GM18867 (cell line): ENCODE measurements around the gene LRIT2.
A peak's percentile ranks its signal among the peaks of the same experiment; 100 is the strongest.

Experiments
- ATAC-seq: cut with Tn5 transposase; IDR thresholded peaks from one replicate; pipeline ENCODE4 v1.9.1; 2021; ENCODE audit warnings: mild to moderate bottlenecking, moderate library complexity; ENCODE audit not compliant: unreplicated experiment

LRIT2 gene

DNA sequence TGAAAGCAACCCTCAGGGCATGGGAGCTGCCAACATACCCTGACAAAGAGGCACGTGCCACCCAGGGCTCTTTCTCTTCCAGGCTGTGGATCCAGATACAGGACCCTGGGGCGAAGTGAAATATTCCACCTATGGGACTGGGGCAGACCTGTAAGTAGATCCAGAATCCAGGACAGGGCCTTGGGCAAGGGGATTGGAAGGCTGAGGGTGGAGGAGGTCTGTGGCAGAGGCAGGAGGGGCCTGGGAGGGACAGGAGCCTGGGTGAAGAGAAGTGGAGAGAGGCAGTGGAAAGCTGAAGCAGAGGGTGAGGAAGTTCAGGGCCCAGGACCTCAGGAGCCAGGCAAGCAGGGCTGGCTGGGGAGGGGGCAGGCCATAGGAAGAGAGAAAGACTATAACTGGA, 13.8 kb downstream of the LRIT2 start:
- ATAC-seq, result no peak

DNA sequence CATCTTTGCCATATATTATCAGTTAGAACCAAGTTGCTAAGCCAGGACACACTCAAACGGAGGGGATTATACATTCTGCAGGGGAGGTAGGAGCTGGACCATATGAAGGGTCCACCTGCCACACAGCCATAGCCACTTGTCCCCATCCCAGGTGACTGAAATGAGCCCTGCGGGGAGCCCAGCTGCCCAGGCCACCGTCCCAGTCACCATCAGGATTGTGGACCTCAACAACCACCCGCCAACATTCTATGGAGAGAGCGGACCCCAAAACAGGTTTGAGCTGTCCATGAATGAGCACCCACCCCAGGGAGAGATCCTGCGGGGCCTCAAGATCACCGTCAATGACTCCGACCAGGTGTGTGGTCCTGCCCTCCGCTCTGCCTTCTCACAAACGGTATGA, 17.3 kb downstream of the LRIT2 start:
- ATAC-seq, result no peak

DNA sequence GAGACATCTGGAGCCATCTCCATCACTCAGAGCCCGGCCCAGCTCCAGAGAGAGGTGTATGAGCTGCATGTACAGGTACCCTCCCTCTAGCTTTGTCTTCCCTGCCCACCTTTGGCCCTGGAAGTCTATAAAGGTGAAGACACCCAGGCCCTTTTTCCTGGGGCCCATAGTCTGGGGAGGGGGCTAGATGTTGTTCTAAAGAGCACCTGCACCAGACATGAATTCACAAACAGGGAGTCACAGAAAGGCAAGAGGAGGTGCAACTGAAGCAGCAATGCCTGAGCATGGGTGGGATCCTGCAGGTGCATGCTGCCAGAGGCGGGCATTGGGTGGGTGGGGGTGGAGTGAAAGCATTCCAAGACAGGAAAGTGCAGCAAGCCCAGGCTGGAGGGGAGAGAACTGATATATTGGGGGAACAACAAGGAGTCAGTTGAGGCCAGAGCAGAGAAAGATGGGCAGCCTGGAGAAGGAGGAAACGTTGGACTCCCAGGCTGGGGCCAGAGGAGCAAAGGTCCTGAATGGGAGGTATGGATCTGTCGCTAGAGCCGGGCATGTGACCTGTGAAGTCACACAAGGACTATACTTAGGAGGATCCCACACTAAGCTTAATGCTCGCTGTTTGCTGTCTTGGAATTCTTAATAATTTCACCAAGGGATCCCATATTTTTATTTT, 19.4 kb downstream of the LRIT2 start:
- ATAC-seq, result no peak

DNA sequence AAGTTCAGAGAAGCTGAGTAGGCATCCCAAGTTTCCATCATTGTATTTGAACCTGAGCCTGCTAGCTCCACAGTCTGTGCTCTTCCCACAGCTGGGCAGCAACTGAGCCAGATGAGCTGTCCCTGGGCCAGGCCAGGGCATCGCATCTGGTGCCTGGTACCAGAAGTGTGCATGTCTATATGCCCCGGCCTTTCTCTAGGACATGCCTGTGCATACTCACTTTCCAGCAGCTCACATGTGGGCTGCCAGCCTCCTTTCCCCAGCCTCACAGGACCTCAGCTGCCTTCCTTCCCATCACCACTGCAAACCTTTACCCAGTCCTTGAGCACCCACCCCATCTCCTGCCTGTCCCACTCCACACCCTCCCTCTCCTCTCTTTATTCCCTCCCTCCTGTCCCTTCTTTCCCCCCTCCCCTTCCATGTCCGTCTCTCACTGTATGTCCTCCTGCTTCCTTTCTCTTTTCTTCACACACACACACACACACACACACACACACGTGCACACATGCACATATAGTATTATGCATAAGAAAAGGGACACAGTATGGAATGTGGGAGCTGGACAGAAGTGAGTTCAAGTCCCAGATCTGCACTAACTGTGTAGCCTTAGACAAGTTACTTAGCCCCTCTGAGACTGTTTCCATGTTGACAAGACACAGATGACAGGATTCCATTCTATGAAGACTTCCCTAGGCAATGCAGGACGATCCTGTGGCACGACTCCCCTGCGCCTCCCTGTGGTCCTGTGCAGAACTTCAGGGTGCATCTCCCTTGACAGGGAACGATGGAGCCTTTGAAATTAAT, 20.1 kb downstream of the LRIT2 start:
- ATAC-seq, result peak; percentile 79

DNA sequence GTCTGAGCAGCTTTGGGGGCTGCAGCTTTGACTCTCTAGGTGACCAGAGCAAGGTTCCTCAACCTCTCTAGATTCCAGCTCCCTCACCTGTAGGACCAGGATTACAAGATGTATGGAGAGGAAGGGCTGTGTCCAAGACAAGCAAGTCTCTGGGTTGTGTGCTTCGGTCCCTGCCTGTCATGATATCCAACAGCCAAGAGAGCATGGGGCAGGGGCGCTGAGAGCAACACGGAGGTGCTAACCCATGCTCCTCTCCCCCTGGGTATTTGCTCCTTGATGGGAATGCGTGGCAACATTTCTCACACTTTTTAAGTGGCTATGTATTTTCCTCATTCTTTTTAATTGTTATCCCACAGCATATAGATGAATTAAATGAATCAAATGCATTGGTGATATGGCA, 20.7 kb downstream of the LRIT2 start:
- no peak for ATAC-seq

DNA sequence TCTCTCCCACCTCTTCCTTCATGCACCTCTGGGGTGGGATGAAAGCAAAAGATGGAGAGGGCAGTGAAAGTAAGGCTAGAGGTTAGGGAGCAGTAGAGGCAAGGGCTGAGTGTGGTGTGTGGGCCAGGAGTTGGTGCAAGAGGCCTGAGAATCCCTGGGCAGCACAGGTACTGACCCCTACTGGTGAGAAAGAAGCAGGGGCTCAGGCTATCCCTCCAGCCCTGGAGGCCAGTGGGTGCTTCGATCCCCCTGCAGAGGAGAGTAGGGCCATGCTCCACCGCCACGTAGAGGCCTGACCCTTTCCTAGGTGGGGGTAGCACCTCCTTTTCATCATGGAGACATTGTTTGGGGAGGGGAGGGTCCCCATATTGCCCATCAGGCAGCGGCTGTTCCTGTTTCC, 21.2 kb downstream of the LRIT2 start:
- peak; percentile 70 for ATAC-seq

DNA sequence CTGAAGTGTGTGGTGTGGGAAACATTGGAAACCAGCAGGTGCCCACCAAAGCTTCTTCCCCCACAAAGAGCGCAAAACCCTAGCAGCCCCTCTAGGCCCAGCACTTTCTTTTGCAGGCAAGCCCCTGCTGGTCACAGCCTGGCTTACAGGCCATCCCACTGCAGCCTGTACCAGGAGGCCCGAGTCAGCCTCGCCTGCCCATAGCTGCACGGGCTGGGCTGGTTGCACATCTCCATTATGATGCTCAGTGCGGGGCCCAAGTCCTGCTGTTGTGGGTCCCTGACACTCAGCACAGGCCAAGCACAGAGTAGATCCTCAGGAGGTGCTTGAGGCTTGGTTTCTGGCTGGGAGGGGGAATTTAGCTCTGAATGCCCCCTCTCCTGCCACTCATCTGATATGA, 23.0 kb downstream of the LRIT2 start:
- no peak for ATAC-seq

DNA sequence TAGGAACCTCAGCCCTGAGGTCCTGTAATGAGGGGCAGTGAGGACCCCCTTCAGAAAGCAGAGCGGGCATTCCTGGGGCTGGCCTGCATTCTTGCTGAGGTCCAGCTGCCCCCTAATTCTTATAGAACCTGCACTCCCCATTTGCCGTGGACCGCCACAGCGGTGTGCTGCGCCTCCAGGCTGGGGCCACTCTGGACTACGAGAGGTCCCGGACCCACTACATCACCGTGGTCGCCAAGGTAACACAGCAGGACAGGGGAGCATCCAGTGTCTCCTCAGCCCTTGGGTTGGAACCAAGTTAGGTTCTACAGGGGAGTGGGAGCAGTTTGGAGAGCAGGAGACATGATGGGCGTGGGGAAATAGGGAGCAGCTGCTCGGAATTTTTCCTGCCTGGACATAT, 23.7 kb downstream of the LRIT2 start:
- no peak for ATAC-seq

DNA sequence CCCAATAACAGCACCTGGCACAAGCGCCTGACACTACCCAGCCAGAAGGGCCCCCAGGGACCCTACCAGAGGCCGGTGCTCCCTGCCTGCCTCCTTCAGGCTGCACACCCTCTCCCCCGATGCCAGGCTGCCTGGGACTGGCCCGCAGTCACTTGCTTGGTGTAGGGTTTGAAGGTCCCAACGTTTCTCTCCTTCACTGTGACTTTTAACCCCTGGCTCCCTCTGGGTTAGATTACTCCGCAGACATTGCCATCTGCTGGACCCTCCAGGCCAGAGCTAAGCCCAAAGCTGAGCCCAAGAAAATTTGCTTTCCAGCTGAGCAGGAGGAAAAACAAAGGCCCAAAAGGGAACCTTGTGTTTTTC, 24.1 kb downstream of the LRIT2 start:
- ATAC-seq, result no peak

DNA sequence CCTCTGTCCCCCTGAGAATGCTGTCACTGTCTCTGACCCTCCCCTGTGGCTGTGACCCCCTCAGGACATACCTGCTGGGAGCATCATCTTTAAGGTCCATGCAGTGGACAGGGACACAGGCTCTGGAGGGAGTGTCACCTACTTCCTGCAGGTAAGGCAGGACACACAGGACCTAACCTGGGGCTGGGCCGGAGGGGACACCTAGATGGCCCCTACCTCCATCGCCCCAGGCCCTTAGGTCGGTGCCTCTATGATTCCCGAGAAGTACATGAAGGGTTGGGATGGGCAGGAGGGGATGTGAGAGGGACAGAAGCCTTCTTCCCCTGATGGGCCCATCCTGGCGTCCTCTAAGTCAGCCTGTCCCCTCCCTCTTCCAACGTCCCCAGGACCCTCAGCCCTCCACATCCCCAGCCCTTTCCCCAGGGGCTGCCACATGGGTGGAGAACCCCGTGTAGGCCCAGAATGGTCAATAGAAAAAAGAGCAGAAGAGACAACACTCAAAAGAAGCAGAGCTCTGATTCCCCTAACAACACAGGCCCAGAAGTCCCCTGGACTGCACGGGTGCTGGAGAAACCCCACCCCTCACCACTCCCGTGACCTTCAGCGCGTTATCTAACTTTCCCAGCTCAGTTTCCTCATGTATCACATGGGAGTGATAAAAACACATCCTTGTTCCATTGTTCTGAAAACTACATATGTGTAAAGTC, 24.7 kb downstream of the LRIT2 start:
- ATAC-seq, result no peak

DNA sequence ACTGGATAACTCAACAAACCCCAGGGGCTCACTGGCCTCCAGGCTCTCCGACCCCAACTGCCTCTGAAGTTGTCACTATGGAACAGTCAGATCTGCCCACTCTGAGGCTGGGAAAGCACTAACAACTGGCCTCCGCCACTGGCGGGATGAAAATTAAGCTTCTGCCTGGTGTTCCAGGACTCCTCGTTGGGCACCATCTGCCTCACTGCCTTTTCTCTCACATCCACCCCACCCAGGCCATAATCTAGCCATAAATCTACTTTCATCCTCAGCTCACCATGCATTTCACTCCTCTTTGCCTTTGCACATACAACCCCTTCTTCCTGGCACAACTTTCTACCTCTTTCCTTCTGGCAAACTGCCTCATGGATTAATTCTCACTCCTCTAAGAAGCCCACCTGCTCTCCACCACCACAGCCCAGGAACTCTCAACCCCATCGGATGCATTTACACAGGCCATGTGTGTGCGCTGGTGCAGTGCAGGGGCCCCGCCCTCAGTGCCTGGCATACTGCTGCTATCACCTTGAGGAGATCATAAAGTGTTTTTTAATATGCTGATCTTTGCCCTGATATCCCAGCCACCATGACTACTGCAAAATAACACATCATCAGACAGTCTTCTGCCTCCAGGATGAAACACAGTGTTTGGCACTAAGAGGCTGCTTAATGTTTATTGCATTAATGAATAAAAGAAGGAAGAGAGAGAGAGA, 27.0 kb downstream of the LRIT2 start:
- ATAC-seq, result no peak

DNA sequence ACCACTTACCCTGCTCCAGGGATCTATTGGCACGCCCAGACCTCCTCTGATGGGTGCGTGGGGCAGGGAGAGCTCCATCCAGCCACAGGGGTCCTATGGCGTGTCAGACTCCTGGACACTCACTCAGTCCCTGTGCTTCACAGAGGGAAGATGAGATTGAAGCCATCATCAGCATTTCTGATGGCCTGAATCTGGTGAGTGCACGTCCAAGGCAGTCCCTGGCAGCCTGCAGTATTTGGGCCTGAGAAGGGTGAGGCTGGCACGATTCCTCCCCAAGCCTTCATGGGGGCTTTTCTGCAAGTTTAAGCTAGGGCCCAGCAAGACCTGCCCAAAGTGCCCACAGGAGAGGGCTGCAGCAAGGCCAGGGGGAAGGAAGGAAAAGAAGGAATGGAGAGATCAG, 27.7 kb downstream of the LRIT2 start:
- ATAC-seq, result no peak

DNA sequence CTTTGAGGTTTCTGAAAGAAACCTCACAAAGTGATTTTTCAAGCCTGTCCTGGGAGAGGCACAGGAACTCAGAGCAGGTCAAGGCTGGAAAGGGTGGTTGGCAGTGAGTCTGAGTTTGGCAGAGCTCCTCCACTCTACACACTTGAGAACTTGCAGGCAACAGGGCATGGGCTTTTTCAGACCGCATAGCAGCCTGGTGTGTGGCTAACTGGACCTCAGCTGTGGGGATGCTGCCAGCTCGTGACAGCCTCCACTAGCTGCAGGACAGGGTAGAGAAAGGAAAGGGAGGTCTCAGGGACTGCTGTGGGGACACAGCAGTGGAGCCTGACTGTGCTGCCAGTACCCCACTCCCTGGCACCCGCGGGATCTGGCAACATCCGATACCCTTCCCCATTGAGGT, 28.4 kb downstream of the LRIT2 start:
- ATAC-seq, result no peak

DNA sequence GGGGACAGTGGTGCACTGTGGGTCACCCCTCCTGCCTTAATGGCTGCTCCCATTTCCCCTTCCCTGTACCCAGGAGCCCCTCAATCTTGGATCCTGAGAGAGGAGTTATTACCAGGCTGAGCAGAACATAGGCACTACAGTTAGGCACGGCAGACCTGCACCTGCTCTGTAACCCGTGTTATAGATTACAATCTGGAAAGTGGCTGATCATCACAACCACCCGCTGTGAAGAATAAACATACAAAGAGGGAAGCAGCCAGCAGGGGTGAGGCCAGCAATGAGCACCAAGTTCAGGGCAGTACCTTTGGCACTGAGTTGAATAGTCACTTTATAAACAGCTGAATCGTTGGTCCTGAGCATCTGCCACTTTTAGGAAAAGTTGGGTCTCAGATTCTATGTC, 29.3 kb downstream of the LRIT2 start:
- ATAC-seq, result no peak

DNA sequence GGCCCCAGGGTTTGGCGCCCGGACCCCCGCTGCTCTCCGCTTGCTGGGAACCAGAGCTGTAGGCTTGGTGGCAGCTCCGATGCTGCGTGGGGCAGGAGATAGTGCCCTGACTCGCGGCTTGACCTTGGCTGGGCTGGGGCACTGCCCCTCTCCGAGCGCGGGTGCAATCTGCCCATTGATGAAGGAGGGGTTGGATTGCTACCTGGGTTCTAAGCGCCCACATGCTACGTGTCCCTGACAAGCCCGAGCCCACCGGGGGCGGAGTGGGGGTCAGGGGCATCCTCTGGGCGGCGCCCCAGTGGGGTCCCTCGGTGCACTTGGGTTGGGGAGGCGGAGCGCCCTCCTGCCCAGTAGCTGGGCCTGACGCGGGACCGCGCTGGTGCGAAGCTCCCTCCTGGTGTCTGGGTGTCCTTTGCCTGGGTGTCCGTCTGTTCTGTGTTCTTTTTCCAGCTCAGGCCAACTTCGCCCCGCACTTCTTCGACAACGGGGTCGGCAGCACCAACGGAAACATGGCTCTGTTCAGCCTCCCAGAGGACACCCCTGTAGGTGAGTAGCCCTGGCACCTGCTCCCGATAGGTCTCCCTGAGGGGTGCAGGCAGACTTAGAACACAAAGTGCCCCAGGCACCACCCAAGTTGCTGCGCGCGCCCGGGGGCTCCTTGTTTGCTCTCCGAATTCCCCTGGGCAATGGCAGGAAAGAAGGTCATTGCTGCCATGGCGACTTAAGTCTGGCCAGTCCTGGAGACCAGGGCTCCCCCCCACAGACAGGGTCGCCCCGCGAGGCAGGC, 30.1 kb downstream of the LRIT2 start:
- no peak for ATAC-seq

DNA sequence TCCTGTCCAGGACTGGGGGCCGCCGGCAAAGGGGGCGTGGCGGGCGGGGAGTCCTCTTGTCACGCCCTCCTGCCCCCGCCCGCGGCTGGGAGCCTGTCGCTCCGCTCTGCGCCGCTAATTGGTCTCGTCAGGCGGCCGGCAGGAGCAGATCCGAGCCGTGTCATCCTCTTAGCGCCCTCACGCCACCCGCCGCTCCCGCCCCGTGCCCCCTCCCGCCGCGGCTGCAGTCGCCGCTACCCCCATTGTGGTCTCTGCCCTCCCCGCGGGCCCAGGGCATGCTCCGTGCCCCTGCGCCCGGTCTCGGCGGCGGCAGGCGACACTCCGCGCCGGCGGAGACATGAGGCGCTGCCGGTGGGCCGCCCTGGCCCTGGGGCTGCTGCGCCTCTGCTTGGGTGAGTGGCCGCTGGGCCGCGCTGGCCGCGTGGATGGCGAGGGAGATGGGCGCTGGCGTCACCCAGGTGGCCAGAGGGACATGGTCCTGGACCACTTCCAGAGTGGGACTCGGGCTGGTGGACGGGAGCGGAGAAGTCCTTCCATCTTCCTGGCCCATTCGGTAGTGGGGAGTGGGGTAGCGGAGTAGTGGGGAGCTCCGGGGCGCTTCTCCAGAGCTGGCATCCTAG, 30.8 kb downstream of the LRIT2 start, which contains the start of gene CDHR1:
CDHR1 (plus strand) TSS at position 114 of the 620 bp plus-strand sequence; CDS start at position 338, 224 bp downstream.
- peak; percentile 84 for ATAC-seq

DNA sequence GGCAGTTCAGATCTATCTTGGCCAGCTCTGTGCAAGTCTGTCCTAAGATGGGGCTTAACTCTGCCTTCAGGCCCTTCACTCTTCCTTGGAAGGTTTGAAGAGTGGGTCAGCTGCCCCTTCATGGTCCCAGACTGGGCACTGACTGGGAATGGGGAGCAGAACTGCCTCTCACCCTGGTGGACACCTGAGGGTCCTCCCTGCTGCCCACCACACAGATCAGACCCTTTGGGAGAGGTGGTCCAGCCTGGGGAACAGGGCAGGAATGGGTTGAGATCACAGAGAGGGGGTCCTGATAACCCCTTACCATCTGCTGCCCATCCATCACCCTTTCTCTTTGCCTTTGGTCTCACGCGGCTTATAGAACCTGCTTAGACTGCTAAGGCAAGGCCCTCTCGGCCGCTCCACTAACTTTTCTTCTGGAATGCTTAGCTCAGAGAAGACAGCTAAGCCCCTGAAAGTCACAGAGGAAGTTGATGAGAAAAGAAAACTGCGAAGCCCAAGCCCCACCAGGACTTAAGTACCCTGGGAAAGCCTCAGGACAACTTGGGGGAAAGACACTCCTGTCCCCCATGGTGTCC, 31.4 kb downstream of the LRIT2 start:
- ATAC-seq, result no peak

DNA sequence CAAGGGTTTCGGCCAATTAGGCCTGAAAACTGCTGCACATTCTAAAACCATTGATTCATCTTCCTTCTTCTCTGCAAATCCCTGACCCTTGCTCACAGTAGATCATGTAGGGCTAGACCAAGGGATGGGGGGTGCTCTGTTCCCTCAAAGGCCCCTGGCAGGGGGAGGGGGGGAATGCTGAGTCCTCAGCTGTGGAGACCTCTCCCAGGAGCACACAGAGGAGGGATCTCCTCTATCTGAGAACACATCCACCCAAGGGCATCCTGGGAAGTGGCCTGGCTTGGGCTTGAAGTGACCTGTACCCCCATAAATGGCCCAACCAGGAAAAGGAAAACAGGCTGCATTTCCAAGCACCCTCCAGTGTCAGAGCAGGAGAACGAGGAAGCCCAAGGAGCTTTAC, 32.0 kb downstream of the LRIT2 start:
- ATAC-seq, result no peak

DNA sequence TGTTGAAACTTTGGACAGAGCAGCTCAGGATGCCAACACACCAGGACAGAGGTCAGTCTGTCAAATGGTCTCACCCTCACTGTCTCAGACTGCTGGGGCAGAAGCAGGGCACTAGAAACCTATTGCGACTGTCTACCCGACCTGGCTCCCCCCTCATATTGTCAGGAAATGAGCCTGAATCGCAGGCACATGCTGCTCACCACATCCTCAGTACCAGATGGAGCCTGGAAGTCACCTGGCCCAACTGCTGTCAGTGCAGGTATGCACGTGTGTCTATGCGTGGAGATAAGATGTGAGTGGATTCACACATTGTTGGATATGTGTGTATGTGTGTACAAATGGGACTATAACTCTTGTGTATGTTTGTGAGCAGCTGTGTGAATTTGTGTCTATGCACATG, 34.2 kb downstream of the LRIT2 start:
- no peak for ATAC-seq

DNA sequence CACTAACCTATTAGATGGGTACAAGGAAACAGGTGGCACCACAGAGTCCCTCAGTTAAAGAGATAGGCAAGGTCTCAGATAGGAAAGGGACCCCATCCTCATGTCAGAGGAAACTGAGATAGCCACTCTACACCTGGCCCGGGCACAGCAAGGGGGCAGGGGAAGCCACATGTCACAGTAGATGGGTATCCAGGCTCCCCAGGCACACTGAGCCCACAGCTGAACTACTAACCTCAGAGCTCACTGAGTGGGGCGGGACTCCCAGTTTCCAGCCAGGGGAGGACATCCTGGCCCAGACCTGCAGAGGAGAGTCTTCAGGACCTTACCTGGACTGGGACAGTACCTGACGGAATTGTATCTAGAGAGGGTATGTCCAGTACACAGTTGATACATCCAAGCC, 34.7 kb downstream of the LRIT2 start:
- no peak for ATAC-seq
